ENCODE measurements around the gene SPANXN3.

- TF ChIP-seq CTCF (IDR thresholded peaks at IDR 0.05) (no peak), POLR2AphosphoS5 (IDR thresholded peaks at IDR 0.05) (no peak)
These were observed 16.5 kb downstream of the SPANXN3 start for GRCh38 chrX:143500751-143501150.

All from stomach (tissue), 4 donors.